Stimulated activated CD8-positive, alpha-beta memory T cell treated with anti-CD3 and anti-CD28 coated beads, Interleukin-2, amount 100 ng/mL, for 1 hour (primary cell): Measurements from ENCODE around the gene ZHX3.
A peak's percentile ranks its signal among the peaks of the same experiment; 100 is the strongest.

Experiments
- DNase-seq, 2 donors: peaks; one replicate each; pipeline ENCODE4 v3.0.0-alpha.2; 2020; ENCODE audit warnings: low read depth in 2 of 2

Gene ZHX3

DNA sequence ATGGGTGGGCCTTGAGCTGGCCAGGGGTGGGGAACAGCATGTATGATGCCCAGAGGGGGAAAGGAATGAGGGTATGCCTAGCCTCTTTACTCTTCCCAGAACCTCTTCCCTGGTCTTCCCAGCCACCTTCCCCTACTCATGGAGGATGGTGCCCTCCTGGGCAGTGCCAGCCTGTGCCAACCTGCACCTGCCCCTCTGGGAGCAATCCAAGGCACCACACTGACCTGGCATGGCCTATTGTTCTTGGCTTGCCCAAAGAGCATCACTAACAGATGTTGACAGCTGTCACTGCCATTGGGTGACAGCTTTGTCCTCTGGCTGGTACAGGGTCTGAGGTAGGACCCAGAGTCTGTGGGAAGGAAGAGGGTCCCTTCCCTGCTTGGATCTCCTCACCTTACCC lies 36.0 kb upstream of the ZHX3 start:
- DNase-seq, result no peak

DNA sequence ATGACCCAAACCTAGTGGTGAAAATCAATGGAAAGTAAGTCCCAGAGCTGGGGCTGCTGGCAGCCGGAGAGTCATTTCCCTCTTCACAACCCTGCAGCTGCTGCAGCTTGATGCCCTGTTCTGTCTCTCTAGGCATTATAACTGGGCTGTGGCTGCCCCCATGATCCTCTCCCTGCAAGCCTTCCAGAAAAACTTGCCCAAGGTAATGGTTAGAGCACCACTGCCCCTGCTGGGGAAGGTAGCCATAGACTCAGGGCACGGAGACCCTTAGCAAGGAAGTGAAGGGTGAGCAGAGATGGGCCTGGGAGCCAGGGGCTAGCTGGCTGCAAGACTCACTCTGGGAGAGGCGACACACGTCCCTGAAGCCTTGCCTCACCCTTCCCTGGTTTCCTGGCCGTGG lies 35.1 kb upstream of the ZHX3 start:
- DNase-seq, result no peak

DNA sequence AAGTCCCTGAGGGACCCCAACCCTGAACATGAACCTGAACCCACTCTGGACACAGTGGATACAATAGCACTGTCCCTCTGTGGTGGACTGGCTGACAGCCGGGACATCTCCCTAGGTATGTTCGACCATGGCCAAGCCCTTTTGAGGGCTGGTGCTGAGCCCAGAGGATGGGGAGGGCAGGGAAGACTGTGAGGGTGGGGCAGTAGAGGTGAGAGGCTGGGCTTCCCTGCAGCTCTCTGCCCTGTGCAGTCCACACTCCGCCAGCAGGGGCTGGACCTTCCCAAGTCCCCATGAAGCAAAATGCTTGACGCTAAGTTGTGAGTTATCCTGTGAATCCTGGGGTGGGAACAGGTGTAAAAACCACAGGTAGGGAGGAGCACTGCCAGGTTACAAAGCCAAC lies 34.6 kb upstream of the ZHX3 start:
- no peak for DNase-seq

DNA sequence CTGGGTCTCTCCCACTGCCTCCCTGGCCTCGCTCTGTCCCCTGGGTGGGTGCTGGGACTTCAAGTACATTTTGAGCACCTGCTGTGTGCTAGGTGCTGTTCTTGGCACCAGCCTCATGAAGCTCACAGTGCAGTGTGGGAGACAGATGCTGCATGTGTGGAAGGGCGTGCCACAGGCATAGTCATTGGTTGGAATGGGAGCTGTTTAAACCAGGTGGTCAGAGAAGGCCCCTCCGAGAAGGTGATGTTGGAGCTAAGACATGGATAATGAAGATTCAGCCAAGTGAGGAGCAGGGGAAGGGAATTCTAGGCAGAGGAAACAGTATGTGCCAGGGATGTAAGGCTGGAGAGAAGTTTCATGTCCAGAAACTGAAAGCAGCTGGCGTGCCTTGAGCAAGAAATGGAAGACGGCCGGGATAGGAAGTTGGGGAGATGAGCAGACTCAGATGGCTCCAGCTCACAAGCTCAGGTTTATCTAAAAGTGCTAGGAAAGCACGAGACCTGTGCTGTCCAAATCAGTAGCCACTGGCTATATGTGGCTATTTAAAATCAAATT lies 33.0 kb upstream of the ZHX3 start:
- DNase-seq, result no peak

DNA sequence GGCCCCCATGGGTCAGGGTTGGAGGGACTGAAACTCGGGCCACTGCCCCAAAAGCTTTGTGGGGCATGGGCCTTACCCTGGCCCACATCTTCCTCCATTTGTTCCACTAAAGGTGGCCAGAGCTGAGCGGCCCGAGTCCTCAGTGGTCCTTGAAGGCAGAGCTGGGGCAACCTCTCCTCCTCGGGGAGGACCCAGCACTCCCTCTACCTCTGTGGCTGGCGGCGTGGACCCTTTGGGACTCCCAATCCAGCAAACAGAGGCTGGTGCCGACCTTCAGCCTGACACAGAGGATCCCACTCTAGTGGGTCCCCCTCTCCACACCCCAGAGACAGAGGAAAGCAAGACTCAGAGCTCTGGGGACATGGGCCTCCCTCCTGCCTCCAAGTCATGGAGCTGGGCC lies 32.4 kb upstream of the ZHX3 start:
- no peak for DNase-seq

DNA sequence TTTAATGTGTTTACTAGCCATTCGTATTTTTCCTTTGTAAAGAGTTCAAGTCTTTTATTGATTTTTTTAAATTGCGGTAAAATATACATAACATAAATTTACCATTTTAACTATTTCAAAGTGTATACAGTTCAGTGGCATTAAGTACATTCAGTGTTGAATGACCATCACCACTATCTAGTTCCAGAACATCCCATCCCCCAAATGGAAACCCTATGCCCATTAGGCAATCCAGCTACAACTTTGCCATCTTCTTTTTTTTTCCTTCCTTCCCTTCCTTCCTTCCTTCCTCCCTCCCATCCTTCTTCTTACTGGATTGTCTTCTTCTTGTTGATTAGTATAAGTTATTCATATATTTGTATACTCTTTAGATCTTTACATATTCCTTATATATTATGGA lies 31.7 kb upstream of the ZHX3 start:
- DNase-seq, result no peak

DNA sequence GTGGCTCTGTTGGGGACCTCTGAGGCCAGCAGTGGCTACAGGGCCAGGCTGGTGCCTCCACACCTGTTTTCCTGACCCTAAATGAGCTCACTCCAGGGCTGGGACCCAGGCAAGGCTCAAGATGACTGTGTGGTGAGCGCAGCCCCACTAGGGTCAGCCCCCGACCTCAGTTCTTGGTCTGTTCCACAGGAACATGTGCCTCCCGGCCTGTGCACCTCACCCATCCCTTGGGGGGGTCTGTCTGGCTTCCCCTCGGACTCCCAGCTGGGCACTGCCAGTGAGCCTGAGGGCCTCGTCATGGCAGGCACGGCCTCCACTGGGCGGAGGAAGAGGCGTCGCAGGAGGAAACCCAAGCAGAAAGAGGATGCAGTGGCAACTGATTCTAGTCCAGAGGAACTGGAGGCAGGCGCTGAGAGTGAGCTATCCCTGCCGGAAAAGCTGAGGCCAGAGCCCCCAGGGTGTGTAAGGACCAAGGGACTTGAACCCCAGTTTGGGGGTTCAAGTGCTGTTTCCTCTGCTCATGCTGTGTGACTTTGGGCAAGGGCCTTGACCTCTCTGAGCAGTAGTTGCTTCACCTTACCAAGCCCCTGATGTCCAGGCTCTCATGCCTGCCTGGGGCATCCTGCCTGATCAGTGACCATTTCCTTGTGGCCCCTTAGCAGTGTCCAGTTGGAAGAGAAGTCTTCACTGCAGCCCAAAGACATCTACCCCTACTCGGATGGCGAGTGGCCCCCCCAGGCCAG lies 31.1 kb upstream of the ZHX3 start:
- no peak for DNase-seq

DNA sequence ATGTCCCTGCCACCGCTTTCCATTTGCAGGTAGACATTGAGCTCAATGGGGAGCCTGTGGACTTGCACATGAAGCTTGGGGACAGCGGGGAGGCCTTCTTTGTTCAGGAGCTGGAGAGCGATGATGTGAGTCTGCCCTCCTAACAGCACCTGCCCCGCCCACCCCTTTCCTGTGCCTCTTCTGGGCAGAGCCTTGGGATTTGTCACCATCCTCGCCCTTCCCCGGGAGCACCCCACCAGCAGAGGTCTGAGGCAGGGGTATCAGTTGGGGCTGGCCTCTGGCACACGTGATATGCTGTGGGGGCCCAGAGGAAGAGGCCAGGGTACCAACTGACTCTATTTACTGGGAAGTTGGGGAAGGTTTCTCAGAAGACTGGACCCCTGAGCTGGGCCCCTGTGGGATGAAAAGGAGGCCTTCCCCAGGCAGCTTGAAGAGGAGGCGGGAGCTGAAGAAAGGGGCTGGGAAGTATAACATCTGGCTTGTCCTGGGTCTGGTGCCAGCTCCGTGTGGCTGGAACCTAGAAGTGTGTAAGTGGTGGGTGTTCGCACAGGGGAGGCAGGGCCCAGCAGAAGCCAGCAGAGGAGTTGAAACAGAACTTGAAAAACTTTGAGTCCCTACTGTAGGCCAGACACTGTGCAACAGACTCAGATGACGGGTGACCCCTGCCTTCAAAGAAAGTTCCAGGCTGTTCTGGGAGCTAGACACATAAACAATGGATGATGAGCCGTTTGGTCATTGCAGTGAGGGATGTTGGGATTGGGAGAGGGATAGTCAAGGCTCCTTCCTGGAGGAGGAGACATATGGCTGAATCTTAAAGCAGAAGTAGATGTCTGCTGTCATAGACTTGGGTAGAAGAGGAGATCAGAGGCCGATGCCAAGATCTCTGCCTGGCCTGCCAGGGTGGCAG lies 30.2 kb upstream of the ZHX3 start:
- DNase-seq, result no peak

DNA sequence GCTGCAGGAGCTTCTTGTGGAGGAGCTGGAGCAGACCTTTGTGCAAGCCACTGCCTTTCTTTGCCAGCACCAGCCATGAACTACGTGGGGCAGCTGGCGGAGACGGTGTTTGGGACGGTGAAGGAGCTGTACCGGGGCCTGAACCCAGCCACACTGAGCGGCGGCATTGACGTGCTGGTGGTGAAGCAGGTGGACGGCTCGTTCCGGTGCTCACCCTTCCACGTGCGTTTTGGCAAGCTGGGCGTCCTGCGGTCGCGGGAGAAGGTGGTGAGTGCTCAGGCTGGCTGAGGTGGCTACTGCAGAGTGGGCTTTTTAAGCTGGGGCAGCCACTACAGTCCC lies 28.2 kb upstream of the ZHX3 start:
- DNase-seq, result no peak

DNA sequence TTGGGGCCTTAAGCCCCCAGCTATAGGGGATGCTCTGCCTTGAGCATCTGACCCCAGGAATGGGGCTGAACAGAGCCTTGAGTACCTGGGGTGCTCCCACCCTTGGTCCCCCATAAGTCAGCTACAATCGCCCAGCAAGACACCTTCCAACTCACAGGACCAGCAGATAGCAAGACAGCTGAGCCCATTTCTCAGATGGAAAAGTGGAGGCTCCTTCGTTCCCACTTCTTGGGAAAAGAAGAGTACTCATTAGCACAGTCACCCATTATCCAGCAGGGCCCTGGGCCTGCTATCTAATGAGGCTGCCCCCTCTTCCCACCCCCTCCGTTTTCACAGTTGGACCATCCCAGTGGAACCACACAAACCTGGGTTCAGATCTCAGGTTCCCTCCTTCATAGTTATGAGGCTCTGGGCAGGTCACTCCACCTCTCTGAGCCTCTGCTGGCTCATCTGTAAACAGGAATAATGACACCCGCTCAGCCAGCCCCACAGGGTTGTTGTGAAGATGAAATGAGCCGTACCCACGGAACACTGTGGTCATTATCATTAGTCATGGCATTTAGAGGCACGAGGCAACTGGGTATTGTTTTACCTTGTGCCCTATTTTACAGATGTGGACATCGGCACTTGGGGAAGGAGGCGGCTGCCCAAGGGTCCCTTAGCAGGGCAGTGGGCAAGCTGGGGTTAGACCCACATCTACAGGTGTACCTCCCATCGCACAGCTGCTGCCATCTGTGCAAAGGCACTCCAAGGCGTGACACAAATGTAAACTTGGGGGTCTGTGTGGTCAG lies 27.6 kb upstream of the ZHX3 start:
- DNase-seq, result no peak

DNA sequence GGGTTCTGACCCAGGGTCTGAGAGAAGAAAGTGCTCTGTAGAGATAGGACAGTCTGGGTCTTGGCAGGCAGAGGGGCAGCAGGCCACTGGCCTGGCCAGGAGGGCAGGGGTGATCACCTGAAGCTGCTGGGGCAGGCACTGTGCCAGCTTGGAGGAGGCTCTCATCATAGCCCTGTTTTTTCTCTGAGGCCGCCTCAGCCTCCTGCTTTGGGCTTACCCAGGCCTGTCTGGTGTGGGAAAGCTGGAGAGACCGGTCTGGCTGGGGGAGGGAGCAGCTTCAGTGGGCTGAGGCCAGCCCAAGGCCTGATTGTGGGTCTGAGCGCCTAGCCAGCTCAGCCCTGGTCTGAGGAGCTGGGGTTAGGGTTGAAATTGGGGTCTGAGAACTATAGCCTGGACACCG lies 26.9 kb upstream of the ZHX3 start:
- no peak for DNase-seq

DNA sequence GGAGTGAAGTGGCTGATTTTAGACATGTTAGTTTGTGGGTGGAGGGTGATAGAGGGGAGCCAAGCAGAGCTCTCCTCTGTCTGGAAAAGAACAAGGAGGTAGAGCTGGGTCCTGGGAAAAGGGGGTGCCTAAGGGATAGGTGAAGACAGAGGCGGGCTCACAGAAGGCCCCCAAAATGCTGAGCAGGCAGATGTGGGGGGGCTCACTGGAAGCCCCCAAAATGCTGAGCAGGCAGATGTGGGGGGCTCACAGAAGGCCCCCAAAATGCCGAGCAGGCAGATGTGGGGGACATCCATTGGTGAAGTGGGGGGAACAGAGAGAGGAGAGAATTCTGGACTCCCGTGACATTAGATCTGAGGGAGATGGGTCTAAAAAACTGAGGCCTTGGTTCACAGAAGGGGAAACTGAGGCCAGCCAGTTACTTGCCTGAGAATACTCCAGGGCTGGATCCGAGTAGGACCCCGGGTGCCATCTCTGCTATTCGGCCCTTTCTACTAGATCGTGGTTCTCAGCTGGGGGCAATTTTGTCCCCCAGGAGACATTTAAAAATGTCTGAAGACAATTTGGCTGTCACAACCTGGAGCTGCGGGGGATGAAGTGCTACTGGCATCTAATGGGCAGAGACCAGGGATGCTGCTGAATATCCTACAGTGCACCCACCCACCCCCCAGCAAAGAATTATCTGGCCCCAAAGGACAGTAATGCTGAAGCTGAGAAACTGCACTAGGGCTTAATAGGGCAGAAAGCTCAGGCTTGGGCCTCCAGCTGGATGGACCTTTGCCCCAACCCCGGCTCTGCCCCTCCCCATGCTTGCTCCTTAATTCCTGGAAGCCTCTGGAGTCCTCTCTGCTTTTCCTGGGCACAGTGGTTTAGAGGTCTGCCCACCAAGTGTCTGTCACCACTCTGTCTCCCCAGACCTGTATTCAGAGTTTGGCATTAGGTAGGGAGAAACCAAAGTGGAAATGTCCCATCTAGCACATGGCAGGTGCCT lies 25.2 kb upstream of the ZHX3 start:
- no peak for DNase-seq

DNA sequence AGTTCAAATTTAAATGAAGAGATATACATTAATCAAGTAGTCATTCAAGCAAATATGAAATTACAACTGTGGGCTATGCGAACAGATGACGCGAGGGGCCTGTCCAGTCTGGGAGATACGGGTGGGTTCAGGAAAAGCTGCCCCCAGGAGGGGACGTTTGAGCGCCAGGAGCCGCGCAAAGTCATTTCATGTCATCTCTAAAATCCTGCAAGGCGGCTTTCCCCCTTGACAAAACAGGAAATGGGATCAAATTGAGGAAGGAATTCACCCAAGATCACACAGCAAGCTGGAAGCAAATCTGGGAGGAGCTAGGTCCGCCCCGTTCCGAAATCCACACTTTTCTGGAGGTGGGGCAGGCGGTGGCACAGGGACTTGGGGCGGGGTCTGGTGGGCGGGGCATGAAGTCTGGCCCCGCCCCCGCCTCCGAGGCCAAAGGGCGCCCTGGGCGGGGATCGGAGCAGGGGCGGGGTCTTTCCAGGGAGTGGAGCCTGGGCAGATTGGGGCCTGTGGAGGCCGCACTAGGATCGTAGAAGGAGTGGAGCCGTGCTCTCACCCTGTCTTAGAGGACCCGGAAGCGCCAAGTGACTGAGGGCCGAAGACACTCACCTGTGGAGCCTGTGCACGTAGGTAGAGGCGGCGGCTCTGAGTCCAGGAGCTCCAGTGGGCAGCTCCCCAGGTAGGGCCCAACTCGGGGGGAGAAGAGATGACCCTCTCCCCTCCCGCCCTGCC lies 23.0 kb upstream of the ZHX3 start, which contains the start of gene LPIN3:
Gene LPIN3, plus strand, starts transcription at position 495 of the 729 bp plus-strand sequence. CDS start 4,983 bp downstream, outside the sequence.
- peak in 1 of 2 donors; percentile 18 for DNase-seq

DNA sequence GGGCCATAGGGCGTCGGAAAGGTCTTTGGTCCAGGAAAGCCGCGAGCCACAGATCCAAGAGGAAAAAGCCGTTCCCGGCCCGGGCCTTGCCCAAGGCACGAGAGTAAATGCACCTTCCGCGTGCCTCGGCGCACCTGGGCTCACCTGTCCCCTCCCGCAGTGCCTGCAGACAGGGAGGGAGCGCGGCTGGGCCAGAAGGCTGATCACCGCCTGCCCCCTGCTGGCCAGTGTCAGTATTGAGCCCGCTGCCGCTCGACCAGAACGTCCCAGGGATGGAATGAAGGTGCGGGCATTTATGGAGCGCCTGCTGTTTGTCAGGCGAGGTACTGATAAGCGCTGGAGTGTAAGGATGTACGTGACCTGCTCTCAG lies 22.4 kb upstream of the ZHX3 start:
- DNase-seq, result peak; percentile 66 to 76

DNA sequence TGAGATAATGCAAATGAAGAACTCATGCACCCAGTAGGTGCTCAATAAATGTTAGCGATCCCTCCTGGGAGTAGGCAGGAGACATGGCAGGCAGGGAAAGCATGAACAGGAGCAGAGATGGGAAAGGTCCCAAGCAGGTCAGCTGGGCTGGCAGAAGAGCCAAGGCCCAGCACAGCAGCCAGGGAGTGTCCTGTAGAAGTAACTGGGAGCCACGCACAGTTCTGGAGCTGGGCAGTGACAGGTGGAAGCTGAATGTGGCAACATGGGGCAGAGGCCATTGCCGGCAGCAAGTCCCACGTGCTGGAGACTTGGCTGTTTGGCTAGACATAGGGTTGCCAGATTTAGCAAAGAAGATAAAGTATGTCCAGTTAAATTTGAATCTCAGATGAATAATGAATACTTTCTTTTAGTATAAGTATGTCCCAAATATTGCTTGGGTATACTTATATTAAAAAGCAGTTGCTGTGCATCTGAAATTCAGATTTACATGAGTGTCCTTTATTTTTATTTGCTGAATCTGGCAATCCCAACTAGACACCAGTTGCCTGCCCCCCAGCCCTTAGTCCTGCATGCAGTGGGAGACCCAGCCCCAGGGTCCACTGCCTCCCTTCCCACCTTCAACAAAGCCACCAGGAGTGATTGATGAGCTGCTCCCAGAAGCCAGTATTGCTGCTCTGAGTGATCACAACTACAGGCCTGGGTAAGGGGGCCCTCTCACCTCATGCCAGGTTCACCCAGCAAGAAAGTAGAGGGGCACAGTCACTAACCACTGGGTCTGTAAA lies 19.4 kb upstream of the ZHX3 start:
- DNase-seq, result no peak

DNA sequence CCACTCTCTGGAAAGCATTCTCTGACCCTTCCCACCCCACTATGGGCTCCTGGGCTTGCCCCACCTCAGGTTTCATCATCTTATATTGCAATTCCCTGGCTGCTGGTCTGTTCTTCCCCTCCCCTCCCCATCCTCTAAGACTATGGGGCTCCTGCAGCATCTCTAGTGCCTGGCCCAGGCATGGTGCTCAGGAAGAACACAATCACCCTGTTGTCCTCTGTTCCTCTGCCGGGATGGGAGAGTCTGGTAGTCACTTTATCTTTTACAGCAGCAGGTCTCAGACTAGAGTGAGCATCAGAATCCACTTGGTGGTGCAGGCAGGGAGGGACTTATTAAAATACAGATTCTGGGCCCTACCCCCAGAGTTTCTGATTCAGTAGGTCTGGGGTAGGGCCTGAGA lies 18.1 kb upstream of the ZHX3 start:
- DNase-seq, result no peak

DNA sequence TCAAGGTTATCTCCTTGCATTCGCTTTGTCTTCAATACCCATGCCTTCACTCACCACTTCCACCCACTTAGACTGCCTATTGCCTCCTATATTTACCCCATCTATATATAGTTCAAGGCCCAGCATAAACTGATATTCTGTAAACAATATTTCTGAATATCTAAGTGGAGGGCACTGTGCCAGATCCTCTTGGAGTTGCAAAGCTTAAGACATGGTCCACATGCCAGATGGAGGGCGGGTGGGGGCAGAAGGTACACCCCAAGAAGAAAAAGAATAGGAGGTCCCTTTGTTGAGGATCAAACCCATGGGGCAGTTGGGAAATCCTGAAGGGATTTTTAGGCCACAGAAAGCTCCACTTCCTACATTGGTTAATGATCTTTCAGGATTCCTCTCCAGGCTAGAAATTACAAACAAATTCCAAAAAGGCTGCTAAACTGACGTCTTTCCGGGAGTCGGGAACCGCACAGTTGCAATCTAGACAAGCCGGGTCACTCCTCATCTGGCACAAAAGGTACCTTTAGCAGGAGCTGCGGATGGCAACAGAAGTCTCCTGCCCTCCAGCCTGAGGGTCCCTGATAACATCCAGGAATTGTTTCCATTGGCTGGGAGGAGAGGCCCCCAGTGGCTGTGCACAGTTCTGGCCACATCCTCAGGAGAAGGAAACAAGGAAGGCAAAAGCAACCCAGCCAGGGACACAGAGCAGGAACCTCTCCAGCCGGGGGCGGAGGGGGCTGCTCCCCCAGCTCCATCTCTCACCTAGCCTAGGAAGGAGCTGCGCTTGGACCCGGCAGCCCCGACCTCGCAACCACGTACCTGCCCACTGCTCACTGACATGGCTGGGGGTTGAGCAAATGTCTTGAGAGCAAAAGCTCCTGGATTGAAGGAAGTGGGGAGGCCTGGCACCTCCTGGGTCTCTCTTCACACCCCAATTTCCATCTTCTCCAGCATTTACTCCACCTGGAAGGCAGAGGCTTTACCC lies 17.2 kb upstream of the ZHX3 start:
- DNase-seq, result no peak

DNA sequence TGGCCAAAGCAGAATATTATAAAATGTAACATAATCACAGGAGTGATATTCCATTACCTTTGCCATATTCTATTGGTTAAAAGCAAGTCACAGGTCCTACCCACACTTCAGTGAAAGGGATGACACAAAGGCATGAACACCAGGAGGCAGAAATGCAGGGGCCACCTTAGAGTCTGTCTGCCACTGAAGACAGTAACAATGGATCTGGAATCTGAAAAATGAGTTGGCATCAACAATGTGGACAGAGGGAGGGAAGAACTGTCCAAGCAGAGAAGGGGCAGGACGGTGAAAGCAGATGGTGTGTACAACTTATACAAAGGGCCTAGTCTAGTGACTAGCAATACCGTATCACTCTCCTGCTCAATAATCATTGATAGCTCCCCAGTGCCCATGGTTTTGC lies 16.5 kb upstream of the ZHX3 start:
- no peak for DNase-seq
